GM18502 (cell line): ENCODE data around the gene NDUFB11.
"Not testable (repeated sequence)": the region's sequence is repeated elsewhere in the genome, so short reads cannot be mapped to it uniquely, and the experiment has no call there.

Experiments used
- ATAC-seq: cut with Tn5 transposase; IDR thresholded peaks from one replicate; pipeline ENCODE4 v1.9.1; 2021; ENCODE audit warnings: mild to moderate bottlenecking; ENCODE audit not compliant: unreplicated experiment, poor library complexity

The NDUFB11 gene

GRCh38 chrX:47148946-47149345, 4.4 kb upstream of the NDUFB11 start:
- ATAC-seq: no peak

DNA sequence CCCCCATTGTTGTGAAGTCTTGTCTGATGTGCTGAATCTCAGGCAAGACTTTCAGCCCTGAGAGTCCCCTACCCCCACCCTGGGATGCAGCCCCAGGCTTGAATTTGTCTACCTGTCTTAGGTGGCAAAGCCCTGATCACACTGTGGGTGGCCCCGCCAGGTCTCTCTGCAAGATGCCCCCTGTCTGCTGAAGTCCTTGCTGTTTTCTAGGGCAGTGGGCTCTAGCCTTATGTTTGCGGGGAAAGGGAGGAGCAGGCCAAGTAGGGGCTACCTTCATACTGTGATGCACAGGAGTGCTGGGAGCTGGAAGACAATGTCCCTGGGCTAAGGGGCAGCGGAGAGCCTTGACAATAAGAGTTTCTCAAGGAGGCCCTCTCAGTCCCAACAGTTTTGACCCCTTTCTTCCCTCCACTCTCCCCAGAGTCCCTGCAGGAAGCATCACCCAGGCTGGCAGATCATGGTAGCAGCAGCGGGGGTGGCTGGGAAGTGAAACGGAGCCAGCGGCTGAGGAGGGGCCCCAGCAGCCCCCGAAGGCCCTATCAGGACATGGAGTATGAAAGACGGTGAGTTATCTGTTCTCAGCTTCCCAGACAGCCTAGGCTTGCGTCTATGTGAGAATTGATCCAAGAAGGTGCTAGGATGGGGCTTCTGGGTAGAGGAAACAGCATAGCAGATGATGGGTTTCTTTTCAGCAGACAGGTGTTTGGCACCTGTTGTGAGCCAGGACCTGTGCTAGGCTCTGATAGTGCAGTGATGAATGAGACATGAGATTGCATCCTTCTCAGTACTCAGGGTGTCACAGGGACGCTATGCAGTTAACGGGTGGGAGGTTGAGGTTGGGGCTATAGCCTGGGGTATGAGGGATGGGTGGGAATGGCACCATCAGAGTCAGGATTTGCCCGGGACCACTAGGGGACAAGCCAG, 2.7 kb upstream of the NDUFB11 start:
- no peak for ATAC-seq

DNA sequence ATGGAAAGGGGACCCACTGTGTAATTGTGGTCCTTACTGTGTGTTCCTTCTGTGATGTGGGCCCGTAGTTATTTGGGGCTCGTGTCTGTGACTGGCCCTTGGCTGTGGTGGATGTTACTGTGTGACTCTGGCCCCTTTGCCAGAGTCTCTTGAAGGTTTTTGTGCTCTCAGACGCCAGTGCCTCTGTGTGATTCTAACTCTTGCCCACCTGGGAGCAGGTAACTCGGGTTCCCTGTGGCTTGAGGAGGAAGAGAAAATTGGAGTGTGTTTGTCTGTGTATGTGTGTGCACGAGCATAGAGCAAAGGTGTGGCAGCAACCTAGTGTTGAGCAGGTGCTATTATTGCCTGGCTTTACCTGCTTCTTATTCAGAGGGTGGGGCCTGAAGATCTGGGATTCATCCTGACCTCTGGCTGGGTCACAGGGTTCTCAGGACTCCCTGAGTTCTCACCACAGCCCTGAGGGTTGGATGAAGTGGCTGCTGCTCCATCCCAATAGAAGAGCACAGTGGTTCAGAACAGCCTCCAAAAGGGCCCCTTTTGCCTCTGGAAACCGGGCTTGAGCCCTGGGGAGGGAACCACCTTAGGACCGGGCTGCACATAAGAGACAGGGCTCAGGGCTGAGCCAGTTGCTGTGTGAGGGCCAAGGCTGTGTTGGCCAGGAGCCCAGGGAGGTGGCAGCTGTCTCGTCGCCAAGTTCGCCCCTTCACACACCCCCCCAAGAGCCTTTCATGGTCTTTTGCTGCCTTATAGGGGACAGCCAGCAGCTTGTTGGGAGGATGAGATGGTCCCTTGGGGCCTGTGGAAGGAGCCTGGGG, 1.8 kb upstream of the NDUFB11 start:
- no peak for ATAC-seq

- peak; percentile 32 for ATAC-seq
These were observed 1.1 kb upstream of the NDUFB11 start for GRCh38 chrX:47145395-47146120.

- peak; percentile 12 for ATAC-seq
These were observed 442 bp downstream of the NDUFB11 start for GRCh38 chrX:47143894-47144625.

DNA sequence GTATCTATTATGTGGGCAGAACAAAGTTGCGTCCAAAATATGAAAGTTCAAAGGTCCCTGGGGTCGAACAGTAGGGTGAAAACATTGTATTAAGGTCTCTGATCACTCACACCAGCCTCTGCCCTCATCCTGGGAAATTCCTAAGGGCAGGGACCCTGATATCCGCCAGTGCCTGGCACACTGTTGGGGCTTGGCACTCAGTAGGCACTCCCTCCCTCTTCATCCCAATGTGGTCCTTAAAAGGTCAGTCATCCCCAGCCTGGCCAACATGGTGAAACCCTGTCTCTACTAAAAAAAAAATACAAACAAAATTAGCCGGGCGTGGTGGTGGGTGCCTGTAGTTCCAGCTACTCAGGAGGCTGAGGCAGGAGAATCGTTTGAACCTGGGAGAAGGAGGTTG, 6.3 kb downstream of the NDUFB11 start:
- no peak for ATAC-seq

DNA sequence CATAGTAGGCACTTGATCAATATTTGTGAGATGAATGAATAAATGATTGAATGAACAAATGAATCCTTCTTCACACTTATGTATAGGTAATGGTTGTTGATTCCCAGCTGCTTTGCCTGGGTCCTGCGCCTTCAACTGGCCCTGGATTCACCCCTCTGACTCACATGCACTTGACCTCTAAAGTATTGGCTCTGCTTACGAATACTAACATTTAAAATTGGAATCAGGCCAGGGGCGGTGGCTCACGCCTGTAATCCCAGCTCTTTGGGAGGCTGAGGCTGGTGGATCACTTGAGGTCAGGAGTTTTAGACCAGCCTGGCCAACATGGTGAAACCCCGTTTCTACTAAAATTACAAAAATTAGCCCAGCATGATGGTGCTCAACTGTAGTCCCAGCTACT, 8.9 kb downstream of the NDUFB11 start:
- not testable (repeated sequence) for ATAC-seq

DNA sequence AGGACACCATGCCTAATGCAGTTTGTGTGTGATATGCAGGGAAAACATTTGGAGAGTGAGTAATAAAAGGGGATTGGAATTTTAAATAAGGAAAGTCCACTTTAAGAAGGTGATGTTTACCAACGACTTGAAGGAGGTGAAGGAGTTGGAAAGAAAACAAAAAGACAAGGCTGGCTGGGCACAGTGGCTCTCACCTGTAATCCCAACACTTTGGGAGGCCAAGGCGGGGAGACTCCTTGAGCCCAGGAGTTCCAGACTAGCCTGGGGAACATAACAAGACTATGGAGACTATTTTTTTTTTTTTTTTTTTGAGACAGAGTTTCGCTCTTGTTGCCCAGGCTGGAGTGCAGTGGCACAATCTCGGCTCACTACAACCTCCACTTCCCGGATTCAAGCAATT, 11.0 kb downstream of the NDUFB11 start:
- ATAC-seq: no peak

GRCh38 chrX:47129899-47130358, 14.6 kb downstream of the NDUFB11 start:
- no peak for ATAC-seq

GRCh38 chrX:47129157-47129898, 15.2 kb downstream of the NDUFB11 start:
- peak; percentile 98 for ATAC-seq

GRCh38 chrX:47124466-47124865, 20.0 kb downstream of the NDUFB11 start:
- ATAC-seq: not testable (repeated sequence)

DNA sequence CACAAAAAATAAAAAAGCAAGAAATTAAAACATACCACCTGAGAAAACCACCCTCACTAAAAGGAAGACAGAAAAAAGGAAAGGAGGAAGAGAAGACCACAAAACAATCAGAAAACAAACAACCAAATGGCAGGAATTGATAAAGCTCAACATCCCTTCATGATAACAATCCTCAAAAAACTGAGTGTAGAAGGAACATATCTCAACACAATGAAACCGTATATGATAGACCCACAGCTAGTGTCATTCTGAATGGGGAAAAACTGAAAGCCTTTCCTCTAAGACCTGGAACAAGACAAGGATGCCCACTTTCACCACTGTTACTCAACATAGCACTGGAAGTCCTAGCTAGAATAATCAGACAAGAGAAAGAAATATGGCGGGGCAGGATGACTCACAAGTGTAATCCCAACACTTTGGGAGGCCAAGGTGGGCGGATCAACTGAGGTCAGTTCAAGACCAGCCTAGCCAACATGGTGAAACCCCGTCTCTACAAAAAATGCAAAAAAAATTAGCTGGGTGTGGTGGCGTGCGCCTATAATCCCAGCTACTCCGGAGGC, 27.9 kb downstream of the NDUFB11 start:
- ATAC-seq: not testable (repeated sequence)

DNA sequence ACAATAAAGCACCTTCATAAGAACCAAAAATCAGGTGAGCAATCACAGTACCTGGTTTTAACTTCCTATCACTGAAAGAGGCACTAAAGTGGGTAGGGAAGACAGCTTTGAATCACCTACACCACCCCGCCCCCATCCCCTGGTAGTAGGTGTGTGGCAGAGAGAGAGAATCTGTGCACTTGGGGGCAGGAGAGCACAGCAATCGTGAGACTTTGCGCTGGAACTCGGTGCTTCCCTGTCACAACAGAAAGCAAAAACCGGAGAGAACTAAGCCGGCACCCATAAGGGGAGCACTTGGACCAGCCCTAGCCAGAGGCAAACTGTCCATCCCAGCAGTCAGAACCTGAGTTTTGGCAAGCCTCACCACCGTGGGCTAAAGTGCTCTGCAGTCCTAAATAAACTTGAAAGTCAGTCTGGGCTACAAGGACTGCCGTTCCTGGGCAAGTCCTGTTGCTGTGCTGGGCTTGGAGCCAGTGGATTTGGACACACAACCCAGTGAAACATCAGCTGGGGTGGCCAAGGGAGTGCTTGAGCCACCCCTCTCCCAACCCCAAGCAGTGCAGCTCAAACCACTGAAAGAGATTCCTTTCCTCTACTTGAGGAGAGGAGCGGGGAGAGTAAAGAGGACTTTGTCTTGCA, 32.1 kb downstream of the NDUFB11 start:
- no peak for ATAC-seq

DNA sequence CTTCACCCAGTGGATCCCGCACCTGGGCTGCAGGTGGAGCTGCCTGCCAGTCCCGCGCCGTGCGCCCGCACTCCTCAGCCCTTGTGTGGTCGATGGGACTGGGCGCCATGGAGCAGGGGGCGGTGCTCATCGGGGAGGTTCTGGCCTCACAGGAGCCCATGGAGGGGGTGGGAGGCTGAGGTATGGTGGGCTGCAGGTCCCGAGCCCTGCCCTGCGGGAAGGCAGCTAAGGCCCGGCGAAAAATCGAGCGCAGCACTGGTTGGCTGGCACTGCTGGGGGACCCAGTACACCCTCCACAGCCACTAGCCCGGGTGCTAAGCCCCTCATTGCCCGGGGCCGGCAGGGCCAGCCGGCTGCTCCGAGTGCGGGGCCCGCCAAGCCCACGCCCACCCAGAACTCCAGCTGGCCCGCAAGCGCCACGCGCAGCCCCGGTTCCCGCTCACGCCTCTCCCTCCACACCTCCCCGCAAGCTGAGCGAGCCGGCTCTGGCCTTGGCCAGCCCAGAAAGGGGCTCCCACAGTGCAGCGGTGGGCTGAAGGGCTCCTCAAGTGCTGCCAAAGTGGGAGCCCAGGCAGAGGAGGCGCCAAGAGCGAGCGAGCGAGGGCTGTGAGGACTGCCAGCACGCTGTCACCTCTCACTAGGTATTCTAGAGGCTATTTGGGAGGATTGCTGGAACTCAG, 33.4 kb downstream of the NDUFB11 start:
- ATAC-seq: not testable (repeated sequence)

DNA sequence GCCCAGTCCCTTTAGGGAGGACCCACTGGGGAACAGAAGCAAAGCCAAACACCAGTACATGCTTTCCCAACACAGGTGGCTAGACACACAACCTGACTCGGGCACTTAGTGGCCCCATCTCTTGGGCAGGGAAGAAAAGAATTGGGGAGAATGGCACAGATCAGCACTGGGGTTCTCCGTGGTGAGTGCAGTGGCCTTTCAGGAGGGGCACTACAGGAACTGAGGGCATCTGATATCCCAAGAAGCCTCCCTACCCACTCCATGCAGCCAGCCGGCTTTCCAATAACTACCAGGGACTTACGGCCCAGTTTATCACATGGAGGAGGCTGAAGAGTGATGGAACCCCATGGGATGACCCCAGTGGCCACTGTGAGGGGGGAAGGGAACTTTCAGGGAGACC, 43.3 kb downstream of the NDUFB11 start:
- ATAC-seq: no peak

GRCh38 chrX:47098338-47099094, 46.0 kb downstream of the NDUFB11 start:
- no peak for ATAC-seq

GRCh38 chrX:47097018-47097417, 47.5 kb downstream of the NDUFB11 start:
- no peak for ATAC-seq
